ENCODE measurements around the gene TEX54.

DNA sequence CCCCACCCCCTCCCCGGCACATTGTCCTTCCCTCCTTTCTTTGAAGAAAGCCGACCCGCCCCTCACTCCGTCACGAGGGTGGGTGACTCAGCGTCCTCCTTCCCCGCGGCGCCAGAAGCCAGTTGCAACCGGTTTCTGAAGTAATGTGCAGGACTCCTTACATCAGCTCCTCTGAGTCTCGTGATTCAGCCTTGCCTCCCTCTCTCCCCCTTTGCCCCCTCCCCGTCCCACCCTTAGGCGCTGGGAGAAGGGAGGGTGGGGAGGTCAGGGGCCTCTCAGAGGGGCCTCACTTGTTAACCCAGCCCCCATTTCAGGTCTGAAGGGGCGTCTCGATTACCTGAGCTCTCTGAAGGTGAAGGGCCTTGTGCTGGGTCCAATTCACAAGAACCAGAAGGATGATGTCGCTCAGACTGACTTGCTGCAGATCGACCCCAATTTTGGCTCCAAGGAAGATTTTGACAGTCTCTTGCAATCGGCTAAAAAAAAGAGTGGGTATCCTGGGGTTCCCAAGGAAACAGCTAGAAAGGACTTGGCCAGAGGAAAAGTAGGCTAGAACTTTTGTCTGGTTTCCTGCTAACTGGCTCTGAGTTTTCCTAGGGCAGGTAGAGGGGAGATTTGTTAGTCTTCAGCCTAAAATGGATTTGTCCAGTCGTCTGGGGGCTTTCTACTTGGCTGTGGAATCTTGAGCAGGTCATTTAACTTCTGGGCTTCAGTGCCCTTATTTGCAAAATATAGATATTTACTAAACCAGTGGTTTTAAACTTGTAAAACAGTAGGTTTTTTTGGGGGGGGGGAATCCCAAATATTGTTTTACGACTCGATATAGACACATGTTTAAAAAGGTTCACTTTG is 49.2 kb upstream of the TEX54 start:
- TF ChIP-seq EZH2 (IDR thresholded peaks at IDR 0.05) (no peak), POLR2AphosphoS5 (IDR thresholded peaks at IDR 0.05; ENCODE audit: borderline replicate concordance, low read depth, low read length) (no peak; the same call in none of the 2 replicates), FOXP2 (optimal IDR thresholded peaks at IDR 0.05; ENCODE audit: control extremely low read depth, extremely low read length, insufficient read depth) (no peak)
